Activated CD8-positive, alpha-beta memory T cell treated with anti-CD3 and anti-CD28 coated beads for 24 hours (primary cell): ENCODE data around the gene PTPRN2.

Experiments
- DNase-seq: peaks from one replicate; pipeline ENCODE4 v3.0.0-alpha.2; 2020

Gene PTPRN2

DNA sequence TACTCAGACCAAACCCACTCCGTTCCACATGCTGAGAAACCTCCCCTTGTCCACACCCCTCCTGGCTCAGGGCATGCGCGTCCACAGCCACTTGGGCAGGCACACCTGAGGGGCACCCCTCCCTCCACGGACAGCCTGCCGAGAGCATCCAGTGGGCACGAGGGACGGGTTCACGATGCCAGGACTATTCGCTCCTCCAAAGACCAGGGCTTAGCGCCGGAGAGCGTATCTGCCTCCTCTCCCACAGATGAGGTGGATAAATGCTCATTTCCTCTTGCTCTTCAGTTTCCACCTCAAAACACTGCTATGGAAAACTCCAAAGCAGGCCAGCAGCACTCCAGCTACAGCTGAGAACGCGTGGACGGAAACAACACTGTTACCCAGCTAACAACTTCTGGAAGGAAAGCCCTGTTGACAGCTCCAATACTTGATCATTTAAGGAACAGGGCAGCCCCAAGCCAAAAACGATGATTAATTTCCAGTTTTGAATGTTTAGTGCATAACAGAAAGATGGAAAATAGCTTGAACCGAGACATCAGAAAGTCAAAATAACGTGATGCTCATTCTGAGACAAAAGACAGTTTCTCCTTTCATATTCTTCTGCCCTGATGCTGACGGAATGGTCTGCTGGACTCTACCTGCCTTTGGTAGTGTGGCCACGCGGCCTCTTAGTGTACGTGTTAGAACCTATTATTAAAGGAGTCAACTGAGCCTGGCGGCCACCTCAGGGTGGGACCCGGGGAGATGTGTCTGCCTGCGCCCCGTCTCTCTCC lies 1046.1 kb downstream of the PTPRN2 start:
- no peak for DNase-seq

DNA sequence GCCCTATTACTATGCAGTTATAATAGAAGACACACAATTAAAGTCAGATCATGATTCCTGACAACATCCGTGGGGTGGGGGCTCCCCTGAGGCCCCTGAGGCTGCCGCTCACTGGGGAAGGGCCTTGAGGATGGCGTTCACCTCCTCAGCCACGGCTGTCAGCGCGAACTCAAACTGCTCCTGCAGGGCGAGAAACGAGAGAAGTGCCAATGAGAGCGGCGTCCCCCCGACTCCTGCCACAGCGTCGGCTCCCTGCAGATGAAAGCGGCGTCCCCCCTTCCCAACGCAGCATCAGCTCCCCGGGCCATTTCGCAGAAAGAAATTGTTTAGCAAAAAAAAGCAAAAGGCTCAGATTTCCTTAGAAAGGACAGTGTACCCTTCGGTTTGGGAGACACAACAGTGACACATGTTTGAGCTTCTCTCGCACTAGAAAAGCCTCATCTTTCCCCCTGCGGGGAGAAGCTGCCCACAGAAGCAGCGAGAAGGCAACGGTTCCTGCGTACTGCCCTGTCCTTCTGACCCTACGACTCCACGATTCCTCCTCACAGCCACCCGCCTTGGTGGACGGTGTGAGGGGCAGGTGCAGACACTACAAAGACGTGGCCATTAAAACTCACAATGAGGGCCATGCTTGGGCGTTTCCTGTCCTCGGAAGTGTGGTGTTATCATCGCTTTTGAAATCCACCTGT lies 1046.9 kb downstream of the PTPRN2 start:
- DNase-seq, result no peak

- DNase-seq, result no peak
Measured at GRCh38 chr7:157540020-157540419, 1047.6 kb downstream of the PTPRN2 start.

GRCh38 chr7:157539521-157539920 lies 1048.1 kb downstream of the PTPRN2 start:
- DNase-seq, result no peak

DNA sequence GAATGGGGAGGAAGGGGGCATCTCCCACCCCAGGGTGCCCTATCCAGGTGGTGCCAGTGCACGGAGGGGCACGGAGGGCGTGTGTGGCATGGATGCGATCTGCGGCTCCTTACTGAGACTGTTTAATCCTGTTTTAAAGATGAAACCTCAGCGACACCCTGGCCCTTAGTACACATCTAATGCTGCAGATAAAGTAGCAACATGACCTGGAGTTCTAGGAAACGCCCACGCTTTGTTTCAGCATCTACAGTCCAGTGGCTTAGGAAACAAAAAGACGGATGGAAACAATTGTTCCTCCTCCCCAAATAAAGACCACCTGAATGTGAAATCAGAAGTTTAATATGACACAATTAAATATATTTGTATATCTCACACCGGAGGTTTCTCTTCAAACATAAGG lies 1048.9 kb downstream of the PTPRN2 start:
- DNase-seq, result no peak

GRCh38 chr7:157538321-157538720 lies 1049.3 kb downstream of the PTPRN2 start:
- no peak for DNase-seq

DNA sequence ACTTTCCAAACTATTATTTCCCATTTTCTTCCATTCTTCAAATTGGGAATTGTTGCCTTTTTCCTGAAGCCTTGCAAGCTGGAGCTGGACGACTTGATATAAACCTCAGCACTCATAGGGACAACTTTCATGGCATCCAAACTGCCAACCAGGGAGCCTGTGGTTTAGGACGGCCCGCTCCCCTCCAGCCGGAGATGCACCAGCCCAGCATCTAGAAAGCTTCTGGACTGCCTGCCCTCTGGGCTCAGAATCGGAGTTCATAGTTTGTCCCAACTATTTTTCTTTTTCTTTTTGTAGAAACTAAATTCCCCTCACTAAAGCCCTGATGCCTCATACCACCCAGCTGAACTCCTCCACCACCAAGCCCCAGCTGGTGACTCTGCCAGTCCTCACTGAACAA lies 1050.6 kb downstream of the PTPRN2 start:
- no peak for DNase-seq

- DNase-seq, result no peak
Measured at GRCh38 chr7:157532068-157532467, 1055.6 kb downstream of the PTPRN2 start.

DNA sequence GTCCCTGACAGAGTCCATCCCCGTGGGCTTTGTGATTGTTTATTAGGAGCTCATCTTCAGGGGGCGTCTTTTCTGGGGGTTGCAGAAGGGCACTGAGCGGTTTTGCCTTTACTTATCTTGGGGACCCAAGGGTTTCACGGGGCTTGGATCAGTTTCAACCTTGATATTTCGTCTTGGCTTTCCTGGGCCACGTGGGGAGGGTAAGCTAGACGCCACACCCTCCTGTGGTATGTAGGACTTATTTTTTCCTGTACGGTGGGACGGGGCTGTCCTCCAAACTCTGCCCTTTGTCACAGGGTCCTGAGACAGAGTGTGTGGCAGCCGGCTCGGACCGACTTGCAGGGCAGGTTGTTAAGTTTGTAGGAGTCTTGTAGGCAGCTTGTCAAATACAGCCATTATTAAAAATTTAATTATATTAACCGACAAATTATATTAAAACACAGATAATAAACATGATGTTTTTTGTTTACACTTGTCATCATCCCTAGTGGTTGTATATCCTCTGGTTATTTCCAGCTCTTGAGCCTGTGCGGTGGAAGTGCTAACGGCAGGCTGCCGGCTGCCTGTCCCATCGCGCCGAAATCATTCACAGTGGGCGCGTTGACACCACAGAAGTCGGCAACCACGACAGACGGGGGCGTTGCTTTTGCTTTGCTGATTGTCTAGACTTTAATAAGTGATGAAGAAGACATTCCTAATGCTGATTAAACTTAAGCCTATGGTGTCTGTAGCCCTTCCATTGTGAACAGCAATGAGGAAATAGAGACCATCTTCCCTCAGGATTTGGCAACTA lies 1057.7 kb downstream of the PTPRN2 start:
- DNase-seq, result peak; percentile 21

DNA sequence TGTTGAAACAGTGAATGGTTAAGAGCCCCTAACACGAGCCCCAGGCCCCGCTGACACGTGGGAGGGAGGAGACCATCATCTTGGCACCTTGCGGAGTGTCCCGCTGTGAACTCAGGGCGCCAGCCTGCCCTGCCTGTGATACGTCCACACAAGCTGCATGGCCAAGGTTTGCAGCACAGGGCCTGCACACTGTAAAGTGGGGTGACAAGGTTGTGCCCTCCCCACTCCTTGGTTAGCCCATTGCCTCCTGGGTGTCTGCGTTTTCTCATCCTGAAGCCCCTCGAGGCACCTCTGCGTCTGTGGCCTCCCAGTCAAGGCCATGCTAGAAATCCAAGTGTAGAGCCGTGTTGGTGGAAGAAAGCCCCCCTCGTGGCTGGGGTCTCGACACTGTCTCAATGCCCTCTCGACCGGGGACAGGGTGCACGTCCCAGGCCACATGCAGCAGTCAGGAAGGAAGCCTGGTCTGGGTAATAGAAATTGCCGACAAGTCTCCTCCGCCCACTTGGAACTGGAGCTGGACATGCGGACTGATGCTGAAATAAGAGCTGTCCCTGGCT lies 1058.8 kb downstream of the PTPRN2 start:
- peak; percentile 43 for DNase-seq

- DNase-seq, result peak; percentile 33
Measured at GRCh38 chr7:157527686-157528085, 1059.9 kb downstream of the PTPRN2 start.

DNA sequence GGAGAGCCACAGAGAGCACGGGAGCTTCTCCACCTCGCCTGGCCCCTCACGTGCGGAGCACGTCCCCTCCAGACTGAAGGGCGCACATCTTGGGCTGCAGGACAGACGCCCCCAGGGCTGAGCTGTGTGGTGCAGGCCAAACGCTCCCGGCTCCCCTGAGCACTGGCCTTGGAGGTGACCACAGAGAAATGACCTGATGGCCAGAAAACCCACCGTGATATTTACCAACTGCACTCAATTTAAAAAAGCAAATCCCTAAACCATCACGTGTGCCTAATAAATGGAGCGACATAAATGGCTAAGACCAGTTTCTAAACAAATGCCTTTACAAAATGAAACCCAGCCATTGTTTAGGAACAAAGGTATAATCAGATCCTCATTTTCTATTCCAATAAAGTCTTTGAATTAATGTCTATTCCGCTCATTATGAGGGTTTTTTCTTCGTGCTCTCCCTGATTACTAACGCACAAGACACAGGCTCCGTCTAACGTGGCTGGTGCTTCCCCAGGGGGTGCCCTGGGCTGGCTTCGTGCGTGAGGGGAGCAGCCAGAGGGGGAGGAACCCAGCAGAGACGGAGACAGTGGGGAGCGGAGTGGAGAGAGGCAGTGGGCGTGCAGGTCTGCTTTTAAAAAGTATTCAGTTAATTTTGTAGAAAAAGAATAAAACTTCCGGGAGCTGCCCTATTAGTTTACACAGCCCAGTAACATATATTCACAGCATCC lies 1060.5 kb downstream of the PTPRN2 start:
- peak; percentile 15 for DNase-seq

DNA sequence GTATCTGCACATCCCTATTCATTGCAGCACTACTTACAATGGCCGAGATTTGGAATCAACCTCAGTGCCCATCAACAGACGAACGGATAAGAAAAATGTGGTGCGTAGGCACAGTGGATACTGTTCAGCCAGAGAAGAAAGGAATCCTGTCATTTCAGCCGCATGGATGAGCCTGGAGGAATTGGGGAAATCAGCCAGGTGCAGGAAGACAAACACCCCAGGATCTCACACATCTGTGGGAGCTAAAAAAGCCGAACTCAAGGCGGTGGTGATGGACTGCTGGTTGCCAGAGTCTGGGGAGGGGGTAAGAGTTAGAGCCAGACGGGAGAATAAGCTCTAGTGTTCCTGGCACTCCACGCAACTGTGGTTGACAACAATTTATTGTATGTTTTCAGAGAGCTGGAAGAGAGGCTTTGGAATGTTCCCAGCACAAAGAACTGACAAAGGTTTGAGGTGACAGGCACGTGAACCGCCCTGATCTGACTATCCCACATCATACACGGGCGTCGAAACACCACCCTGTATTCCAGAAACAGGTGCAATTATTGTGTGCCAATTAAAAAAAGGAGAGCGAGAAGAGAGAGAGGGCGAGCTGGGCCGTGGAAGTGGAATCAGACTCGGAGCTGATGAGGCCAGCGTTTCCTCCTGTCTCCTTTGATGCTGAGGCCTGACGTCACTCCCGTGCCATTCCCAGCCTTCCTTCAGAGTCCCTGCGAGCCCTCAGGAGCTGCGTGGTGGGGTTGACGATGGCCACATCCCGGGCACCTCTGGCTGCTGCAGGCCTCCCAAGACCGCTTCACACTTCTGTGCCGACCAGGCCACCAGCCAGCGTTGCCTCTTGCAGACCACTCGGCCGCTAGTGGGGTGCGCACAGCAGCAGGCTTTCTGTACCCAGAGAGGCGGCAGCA lies 1061.4 kb downstream of the PTPRN2 start:
- peak; percentile 26 for DNase-seq

- peak; percentile 13 for DNase-seq
Measured at GRCh38 chr7:157525491-157525915, 1062.1 kb downstream of the PTPRN2 start.

GRCh38 chr7:157524731-157525130 lies 1062.9 kb downstream of the PTPRN2 start:
- DNase-seq, result no peak

DNA sequence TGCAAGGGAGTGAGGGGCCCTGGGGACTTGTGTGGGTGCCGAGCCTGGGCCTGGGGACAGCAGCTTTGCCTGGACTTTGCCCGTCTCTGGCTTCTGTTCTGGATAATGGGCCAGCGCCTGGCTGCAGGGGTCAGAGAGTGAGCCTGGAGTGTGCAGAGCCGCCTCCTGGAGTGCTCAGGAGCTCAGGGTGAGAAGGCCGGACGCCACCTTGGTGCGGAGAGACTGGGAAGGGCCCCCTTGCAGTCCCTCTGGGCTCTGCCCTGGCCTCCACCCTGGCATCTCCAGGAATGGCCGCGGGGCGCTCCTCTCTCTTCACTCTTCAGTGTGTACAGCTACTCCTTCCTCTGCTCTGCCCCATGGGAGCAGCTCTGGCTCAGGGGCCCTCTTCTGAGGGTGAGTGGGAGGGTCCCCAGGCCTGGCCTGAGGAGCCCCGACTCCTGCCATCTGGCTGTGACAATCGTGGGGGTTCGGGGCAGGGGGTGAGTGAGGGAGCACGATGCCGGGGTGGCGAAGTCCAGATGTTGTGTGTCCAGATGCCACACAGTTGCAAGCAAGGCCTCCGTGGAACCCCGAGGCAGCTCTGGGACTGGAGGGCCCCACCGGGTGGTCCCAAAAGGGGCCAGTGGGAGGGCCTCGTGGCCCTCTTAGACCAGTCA lies 1063.7 kb downstream of the PTPRN2 start:
- DNase-seq, result no peak

DNA sequence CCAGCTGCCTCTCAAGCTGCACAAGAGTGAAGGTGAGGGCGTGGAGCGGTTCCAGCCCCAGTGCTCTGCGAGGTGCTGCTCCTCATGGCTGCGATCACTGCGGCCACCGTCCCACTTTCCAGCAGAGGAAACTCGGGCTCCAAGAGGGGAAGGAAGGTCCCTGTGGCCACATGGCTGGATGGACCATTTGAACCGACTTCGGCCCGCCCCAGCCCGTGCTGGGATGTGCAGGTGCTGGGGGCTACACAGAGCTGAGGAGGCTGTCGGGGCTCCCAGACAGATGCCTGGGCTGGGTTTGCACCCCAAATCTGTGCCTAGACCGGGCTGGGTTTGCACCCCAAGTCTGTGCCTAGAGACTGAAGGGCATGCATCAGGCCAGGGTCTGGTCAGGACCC lies 1064.3 kb downstream of the PTPRN2 start:
- DNase-seq, result peak; percentile 47

DNA sequence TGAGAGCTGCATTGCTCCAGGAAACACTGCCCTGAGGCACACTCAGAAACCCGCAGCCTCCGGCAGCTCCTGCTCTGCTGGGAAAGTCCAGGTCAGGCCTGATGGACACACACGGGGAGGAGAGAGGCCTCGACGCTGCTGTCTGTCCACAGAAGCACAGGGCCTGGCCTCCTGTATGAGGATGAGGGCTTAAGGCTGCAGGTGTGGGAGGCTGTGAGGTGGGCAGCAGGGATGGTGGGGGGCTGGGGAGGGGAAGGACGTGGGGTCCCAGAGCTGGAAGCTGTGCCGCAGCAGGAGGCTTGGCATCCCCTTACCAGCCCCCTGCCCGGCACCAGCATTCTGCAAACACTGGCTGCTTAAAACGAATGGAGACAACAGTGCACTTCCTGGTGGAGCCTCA lies 1064.7 kb downstream of the PTPRN2 start:
- DNase-seq, result peak; percentile 33

DNA sequence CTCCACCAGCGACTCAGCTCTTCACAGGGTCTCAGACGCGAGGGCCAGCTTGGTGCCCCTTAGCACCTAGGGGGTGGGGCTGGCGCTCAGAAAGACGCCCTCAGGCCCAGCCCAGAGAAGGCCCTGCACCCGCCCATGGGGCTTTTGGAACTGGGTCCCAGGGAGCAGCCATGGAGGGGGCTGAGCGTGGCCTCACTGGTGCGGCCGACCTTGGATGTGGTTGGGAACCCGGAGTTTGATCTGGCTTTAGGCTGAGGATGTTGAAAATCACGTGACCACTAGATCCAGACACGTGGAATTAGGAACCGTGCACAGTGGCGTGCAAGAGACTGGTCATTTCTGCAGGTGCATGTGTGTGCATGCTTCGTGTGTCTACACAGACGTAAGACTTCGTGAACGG lies 1065.4 kb downstream of the PTPRN2 start:
- peak; percentile 50 for DNase-seq

- DNase-seq, result no peak
Measured at GRCh38 chr7:157521752-157522151, 1065.9 kb downstream of the PTPRN2 start.
